Calu3 (cell line): ENCODE results near the gene GLRX. TPM values are rescaled to one million over a fixed set of nuclear protein-coding genes. Genes with fewer than 3 reads are reported as not detected.

ENCODE experiments used
- BruUV-seq: library from RNA; stranded (reverse); fragments of 400-500 nt; replicated peaks from 2 replicates; lab custom pipeline; 2021; lab: Mats Ljungman, UMichigan
- CTCF ChIA-PET: fragments of 300-600 bp; sonication (Branson Sonifier 250); formaldehyde crosslinking; loops from one replicate; lab custom pipeline; 2022; ENCODE audit warnings: antibody characterized with exemption; lab: Charles Lee
- DNase-seq: peaks from one replicate; pipeline ENCODE4 v3.0.0; 2022
- H3K27ac Mint-ChIP-seq: one replicate; pipeline ENCODE4 v1.8.0; 2022; ENCODE audit warnings: mixed read lengths; ENCODE audit not compliant: unreplicated experiment
- H3K27me3 Mint-ChIP-seq: one replicate; pipeline ENCODE4 v1.8.0; 2022; ENCODE audit warnings: mixed read lengths; ENCODE audit not compliant: unreplicated experiment
- H3K36me3 Mint-ChIP-seq: one replicate; pipeline ENCODE4 v1.8.0; 2022; ENCODE audit warnings: mild to moderate bottlenecking, moderate library complexity, mixed read lengths; ENCODE audit not compliant: insufficient read depth, unreplicated experiment
- H3K4me1 Mint-ChIP-seq: one replicate; pipeline ENCODE4 v1.8.0; 2022; ENCODE audit warnings: mild to moderate bottlenecking, low read depth, mixed read lengths; ENCODE audit not compliant: unreplicated experiment
- H3K4me3 Mint-ChIP-seq: one replicate; pipeline ENCODE4 v1.8.0; 2022; ENCODE audit warnings: mild to moderate bottlenecking, low read depth, moderate library complexity, mixed read lengths; ENCODE audit not compliant: unreplicated experiment
- H3K9me3 Mint-ChIP-seq: one replicate; pipeline ENCODE4 v1.8.0; 2022; ENCODE audit warnings: low read depth, mixed read lengths; ENCODE audit not compliant: unreplicated experiment
- intact Hi-C: fragments of 100-400 bp; cut with micrococcal nuclease; formaldehyde crosslinking; loops from one replicate; pipeline ENCODE4 v1.10.0; 2022; ENCODE audit not compliant: unreplicated experiment
- total RNA-seq: library from RNA; stranded (reverse); gene quantifications from 2 replicates; pipeline ENCODE4 v1.2.3, GENCODE V29; 2022
- TF ChIP-seq, protein P1 (sequence below): fragments of 200-600 bp; IDR thresholded peaks from one replicate; pipeline ENCODE4 v1.8.0; 2022; ENCODE audit warnings: antibody characterized with exemption; ENCODE audit not compliant: unreplicated experiment

The GLRX gene
- total RNA-seq, 1 experiment from 2014 or later = 27.9 TPM

DNA sequence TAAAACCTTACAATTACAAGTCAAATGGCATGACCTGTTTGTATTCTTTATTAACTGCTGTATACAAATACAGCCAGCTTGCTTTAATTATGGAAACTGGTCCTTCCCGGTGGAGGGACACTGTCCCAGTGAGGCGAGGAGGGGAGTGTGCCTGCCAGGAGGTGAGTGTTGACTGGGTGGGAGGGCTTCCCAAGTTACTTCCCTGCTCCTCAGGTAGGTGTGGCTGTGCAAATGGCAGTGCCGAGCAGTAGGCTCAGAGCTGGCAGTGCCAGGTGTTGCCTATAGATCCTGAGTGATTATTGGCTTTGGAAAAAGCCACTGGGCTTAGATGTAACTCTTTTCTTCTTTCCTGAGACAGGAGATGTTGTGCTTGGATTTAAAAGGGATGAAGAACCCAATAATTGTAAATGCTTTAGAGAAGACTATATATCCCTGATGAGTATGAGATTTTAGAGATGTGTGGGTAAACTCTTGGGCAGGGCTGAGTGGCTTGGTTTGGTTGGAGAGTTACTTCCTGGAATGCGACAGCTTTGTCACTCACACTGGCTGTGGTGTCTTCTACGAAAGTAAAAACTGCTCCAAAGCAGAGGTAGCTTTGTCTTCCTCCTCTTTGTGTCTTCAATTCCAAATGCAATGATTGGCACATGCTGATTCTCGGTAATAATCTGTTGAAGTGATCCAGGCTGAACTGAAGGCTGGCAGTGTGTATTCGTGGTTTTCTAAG, 43.7 kb downstream of the GLRX start:
- Mint-ChIP-seq H3K36me3 (peaks cover 5% of the 10 kb centered on the region), H3K27me3 (no peaks in the 10 kb centered on the region), H3K4me1 (no peaks in the 10 kb centered on the region), H3K27ac (no peak overlapping the region), H3K4me3 (no peak overlapping the region), H3K9me3 (no peaks in the 10 kb centered on the region)
- no TSS peak for BruUV-seq
- DNase-seq = no peak
- CTCF ChIA-PET = interaction anchor here (0.6 kb wide), 1 partner anchor 94 kb away, joined by 3 read pairs; no protein-coding TSS in a partner anchor
- TF ChIP-seq, protein P1, sequence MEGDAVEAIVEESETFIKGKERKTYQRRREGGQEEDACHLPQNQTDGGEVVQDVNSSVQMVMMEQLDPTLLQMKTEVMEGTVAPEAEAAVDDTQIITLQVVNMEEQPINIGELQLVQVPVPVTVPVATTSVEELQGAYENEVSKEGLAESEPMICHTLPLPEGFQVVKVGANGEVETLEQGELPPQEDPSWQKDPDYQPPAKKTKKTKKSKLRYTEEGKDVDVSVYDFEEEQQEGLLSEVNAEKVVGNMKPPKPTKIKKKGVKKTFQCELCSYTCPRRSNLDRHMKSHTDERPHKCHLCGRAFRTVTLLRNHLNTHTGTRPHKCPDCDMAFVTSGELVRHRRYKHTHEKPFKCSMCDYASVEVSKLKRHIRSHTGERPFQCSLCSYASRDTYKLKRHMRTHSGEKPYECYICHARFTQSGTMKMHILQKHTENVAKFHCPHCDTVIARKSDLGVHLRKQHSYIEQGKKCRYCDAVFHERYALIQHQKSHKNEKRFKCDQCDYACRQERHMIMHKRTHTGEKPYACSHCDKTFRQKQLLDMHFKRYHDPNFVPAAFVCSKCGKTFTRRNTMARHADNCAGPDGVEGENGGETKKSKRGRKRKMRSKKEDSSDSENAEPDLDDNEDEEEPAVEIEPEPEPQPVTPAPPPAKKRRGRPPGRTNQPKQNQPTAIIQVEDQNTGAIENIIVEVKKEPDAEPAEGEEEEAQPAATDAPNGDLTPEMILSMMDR = no peak
- intact Hi-C loops = no loop called here

DNA sequence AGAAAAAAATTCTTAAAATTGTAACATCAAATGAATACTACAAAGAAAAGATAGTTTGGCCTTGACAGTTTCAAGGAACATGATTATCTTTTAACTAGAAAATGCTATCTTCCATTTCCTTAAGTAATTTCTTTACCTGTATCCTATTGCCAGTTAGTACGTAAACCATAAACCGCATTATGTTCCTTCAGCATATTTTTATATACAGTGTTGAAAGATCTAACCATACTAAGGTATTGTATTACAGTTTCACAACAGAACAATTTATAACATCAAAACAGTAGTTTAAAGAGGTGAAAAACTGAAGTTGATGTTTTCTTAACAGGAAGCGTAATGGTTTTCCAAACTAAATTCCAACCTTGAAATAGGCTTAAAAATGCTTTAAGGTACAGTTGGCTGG, 45.1 kb downstream of the GLRX start:
- no peaks in the 10 kb centered on the region for H3K9me3 Mint-ChIP-seq
- CTCF ChIA-PET = no interaction called here
- no peak for DNase-seq
- no peaks in the 10 kb centered on the region for H3K27me3 Mint-ChIP-seq
- no peaks in the 10 kb centered on the region for H3K4me1 Mint-ChIP-seq
- intact Hi-C loops = no loop called here
- no peak overlapping the region for H3K4me3 Mint-ChIP-seq
- H3K27ac Mint-ChIP-seq = no peak overlapping the region
- BruUV-seq = no TSS peak
- TF ChIP-seq, protein P1 = no peak
- peaks cover 5% of the 10 kb centered on the region for H3K36me3 Mint-ChIP-seq

DNA sequence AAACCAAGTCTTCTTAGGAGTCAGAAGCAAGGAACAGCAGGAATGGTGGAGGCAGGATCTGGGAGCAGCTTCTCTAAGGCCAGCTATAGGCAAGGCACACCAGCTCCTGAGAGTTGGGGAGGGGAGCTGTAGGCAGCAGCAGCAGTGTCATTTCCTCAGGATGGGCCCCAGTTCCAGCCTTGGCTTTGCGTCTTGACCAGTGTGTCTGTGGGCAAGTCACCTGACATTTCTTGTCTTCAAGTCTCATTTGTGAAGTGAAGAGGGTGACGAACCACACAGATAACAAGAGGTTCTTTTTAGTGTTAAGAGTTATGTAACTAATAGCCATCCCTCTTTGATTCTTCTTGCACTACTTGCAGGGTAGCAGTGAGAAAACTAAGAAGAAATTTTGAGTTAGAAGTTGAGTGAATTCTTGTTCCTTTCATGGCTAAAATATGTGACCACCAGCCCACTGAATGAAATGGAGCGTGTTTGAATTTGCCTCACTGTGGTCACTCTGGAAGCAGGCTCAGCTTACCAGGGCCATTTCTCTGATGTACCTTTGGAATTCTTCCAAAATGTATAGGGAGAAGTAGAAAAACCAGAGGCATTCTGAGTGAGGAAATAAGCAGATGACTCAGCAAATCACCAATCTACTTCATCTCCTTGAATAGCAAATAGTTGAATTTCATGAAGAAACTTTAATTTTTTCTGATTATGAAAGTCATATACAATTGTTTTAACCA, 49.0 kb downstream of the GLRX start:
- TF ChIP-seq, protein P1 = no peak
- no peak for DNase-seq
- intact Hi-C loops = no loop called here
- H3K36me3 Mint-ChIP-seq = peaks cover 5% of the 10 kb centered on the region
- no peaks in the 10 kb centered on the region for H3K4me1 Mint-ChIP-seq
- no peaks in the 10 kb centered on the region for H3K9me3 Mint-ChIP-seq
- no TSS peak for BruUV-seq
- H3K27me3 Mint-ChIP-seq = no peaks in the 10 kb centered on the region
- H3K4me3 Mint-ChIP-seq = no peak overlapping the region
- CTCF ChIA-PET = no interaction called here
- H3K27ac Mint-ChIP-seq = no peak overlapping the region

DNA sequence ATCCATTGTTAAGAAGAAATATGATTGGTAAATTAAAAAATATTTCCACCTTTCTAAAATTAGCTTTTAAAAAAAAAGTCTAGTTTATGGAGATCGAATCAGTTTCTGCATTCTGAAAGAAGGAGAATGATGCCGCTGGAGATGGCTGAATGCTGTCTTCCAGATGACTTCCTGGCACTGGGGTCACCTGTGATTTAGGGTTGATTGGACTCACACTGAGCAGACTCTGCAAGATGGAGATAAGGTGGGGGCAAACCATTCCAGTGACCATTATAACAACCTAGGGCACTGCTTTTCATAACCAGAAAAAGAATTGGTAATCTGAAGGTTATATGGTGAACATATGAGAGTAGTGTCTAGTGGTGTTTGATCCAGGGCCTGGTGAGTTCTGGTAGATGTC, 50.6 kb downstream of the GLRX start:
- Mint-ChIP-seq H3K4me1 (no peaks in the 10 kb centered on the region), H3K36me3 (no peaks in the 10 kb centered on the region), H3K27me3 (no peaks in the 10 kb centered on the region), H3K4me3 (no peak overlapping the region), H3K27ac (no peak overlapping the region), H3K9me3 (no peaks in the 10 kb centered on the region)
- intact Hi-C loops = no loop called here
- no TSS peak for BruUV-seq
- TF ChIP-seq, protein P1 = no peak
- CTCF ChIA-PET = interaction anchor here (1.4 kb wide), 1 partner anchor 10 kb away, joined by 3 read pairs; no protein-coding TSS in a partner anchor
- no peak for DNase-seq
